Left ventricle myocardium inferior (tissue), 1 donor: Measurements from ENCODE around the gene ELMO2. TPM values are rescaled to one million over a fixed set of nuclear protein-coding genes. Genes with fewer than 3 reads are reported as not detected.

Source experiments
- DNase-seq: peaks from one replicate; pipeline ENCODE4 v3.0.0-alpha.2; 2020
- H3K27ac ChIP-seq: fragments of 200-600 bp; replicated peaks from 2 replicates; pipeline ENCODE4 v1.8.0; 2021
- H3K27me3 ChIP-seq: fragments of 200-600 bp; 2 replicates; pipeline ENCODE4 v1.8.0; 2021; ENCODE audit warnings: low read depth
- H3K36me3 ChIP-seq: fragments of 200-600 bp; 2 replicates; pipeline ENCODE4 v1.8.0; 2021
- H3K4me1 ChIP-seq: fragments of 200-600 bp; 2 replicates; pipeline ENCODE4 v1.8.0; 2021
- H3K4me3 ChIP-seq: fragments of 200-600 bp; 2 replicates; pipeline ENCODE4 v1.8.0; 2021; ENCODE audit warnings: mild to moderate bottlenecking, moderate library complexity
- H3K9me3 ChIP-seq: fragments of 200-600 bp; replicated peaks from 2 replicates; pipeline ENCODE4 v1.8.0; 2021
- CTCF ChIP-seq: fragments of 200-600 bp; IDR thresholded peaks from 2 replicates; pipeline ENCODE4 v1.8.0; 2021; ENCODE audit warnings: antibody characterized with exemption, mild to moderate bottlenecking, borderline replicate concordance
- intact Hi-C: fragments of 100-400 bp; cut with micrococcal nuclease; formaldehyde crosslinking; loops from one replicate; pipeline ENCODE4 v1.11.0; 2022
- total RNA-seq: library from RNA; stranded (reverse); fragmentation: NEBNext Ultra II Directional; extraction: Animal tissue kit (Norgen Biotek cat#: 25700); gene quantifications from one replicate; pipeline ENCODE4 v1.2.1, GENCODE V29; 2021
- donor health status: DM: no; HTN: yes; CAD: no; lungs with severe emphysema.

ELMO2 gene
- total RNA-seq, 1 donor from 2014 or later = 28.5 TPM

- Histone ChIP-seq H3K36me3 (peaks cover under 1% of the 10 kb centered on the region), H3K27me3 (peaks cover 40% of the 10 kb centered on the region), H3K9me3 (no peaks in the 10 kb centered on the region), H3K4me3 (no peak overlapping the region), H3K27ac (no peak overlapping the region), H3K4me1 (peaks cover 25% of the 10 kb centered on the region)
- intact Hi-C loops = loop anchor here (5.0 to 10.0 kb wide), 2 partner anchors 210 to 322 kb away; no protein-coding TSS in a partner anchor
- DNase-seq = no peak
- TF ChIP-seq CTCF = no peak
Measured at GRCh38 chr20:46344488-46345162, 61.8 kb downstream of the ELMO2 start.

GRCh38 chr20:46343975-46344357 is 62.4 kb downstream of the ELMO2 start:
- no peak for TF ChIP-seq CTCF
- no peak for DNase-seq
- no peak overlapping the region for H3K4me3 ChIP-seq
- peaks cover 23% of the 10 kb centered on the region for H3K4me1 ChIP-seq
- intact Hi-C loops = loop anchor here (10.0 kb wide), 1 partner anchor 209 kb away; no protein-coding TSS in a partner anchor
- peaks cover 46% of the 10 kb centered on the region for H3K27me3 ChIP-seq
- H3K27ac ChIP-seq = no peak overlapping the region
- H3K36me3 ChIP-seq = no peaks in the 10 kb centered on the region
- H3K9me3 ChIP-seq = no peaks in the 10 kb centered on the region

GRCh38 chr20:46343348-46343974 is 63.0 kb downstream of the ELMO2 start:
- Histone ChIP-seq H3K27me3 (peaks cover 51% of the 10 kb centered on the region), H3K36me3 (no peaks in the 10 kb centered on the region), H3K9me3 (no peaks in the 10 kb centered on the region), H3K4me1 (peaks cover 18% of the 10 kb centered on the region), H3K4me3 (peak overlapping the region; percentile 36), H3K27ac (no peak overlapping the region)
- no peak for TF ChIP-seq CTCF
- DNase-seq = no peak
- intact Hi-C loops = loop anchor here (10.0 kb wide), 1 partner anchor 209 kb away; no protein-coding TSS in a partner anchor

GRCh38 chr20:46342451-46343347 is 63.7 kb downstream of the ELMO2 start:
- Histone ChIP-seq H3K27me3 (peaks cover 59% of the 10 kb centered on the region), H3K36me3 (no peaks in the 10 kb centered on the region), H3K9me3 (no peaks in the 10 kb centered on the region), H3K27ac (no peak overlapping the region), H3K4me3 (peak overlapping the region; percentile 36), H3K4me1 (peaks cover 13% of the 10 kb centered on the region)
- TF ChIP-seq CTCF = no peak
- no peak for DNase-seq
- intact Hi-C loops = loop anchor here (10.0 kb wide), 1 partner anchor 208 kb away; no protein-coding TSS in a partner anchor

- intact Hi-C loops = loop anchor here (10.0 kb wide), 1 partner anchor 207 kb away; no protein-coding TSS in a partner anchor
- no peak for DNase-seq
- H3K27me3 ChIP-seq = peaks cover 66% of the 10 kb centered on the region
Measured at GRCh38 chr20:46342010-46342378, 64.4 kb downstream of the ELMO2 start.

More at GRCh38 chr20:46342010-46342378, 64.4 kb downstream of the ELMO2 start:
- H3K4me3 ChIP-seq = no peak overlapping the region
- no peaks in the 10 kb centered on the region for H3K36me3 ChIP-seq
- H3K9me3 ChIP-seq = no peaks in the 10 kb centered on the region
- peaks cover 13% of the 10 kb centered on the region for H3K4me1 ChIP-seq
- no peak for TF ChIP-seq CTCF
- no peak overlapping the region for H3K27ac ChIP-seq
